ENCODE results near the gene TPP2. TPM values are rescaled to one million over a fixed set of nuclear protein-coding genes. Genes with fewer than 3 reads are reported as not detected.
A peak's percentile ranks its signal among the peaks of the same experiment; 100 is the strongest.

TPP2 gene
- total RNA-seq, 1 donor from 2014 or later, result 24.1 TPM

DNA sequence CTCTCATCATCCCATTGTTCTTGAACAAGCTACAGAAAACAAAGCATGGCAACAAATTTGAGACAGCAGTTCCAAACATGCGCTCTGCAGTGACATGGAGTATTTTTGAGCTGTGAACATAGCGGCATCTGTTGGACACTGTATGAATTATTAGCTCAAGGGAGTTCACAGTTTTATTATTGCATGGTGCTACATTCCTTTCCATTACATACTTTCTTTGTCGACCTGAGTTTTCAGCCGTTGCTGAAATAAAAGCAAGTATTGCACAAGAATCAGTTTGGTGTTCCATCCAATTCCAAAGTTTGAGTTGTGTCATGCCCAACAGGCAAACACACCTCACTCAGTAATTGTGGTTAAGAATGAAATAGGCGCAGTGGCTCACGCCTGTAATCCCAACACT lies 128.1 kb downstream of the TPP2 start:
- peak; percentile 60 for DNase-seq (ENCODE audit: low spot score)

DNA sequence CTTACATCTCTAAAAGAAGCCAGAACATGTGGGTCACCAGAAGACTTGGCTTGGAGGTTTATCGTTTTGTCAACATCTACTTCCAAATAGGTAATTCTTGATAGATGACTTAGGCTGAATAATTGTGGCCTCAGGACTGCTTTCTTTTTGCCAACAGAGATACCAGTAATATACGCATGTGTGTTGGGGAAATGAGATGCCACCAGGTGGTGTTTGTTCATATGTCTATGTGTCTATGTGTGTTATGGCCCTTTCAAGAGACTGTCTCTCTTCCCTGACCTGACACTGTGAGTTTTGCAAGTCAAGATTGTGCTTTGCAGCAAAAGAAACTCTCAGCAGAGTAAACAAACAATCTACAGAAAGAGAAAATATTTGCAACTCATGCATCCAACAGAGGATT lies 129.6 kb downstream of the TPP2 start:
- DNase-seq (ENCODE audit: low spot score), result no peak

Other genes starting within 250 kb of the TPP2 start
- 3.1 TPM for gene FGF14, start 194.9 kb upstream of the TPP2 start, total RNA-seq (ENCODE audit: insufficient read depth, low replicate concordance)
- gene METTL21C, start 98.1 kb downstream of the TPP2 start, total RNA-seq (ENCODE audit: insufficient read depth, low replicate concordance), result 1.9 TPM
- gene TEX30, start 176.8 kb downstream of the TPP2 start, total RNA-seq (ENCODE audit: insufficient read depth, low replicate concordance), result 10.1 TPM
- 86.9 TPM for gene POGLUT2, start 202.0 kb downstream of the TPP2 start, total RNA-seq (ENCODE audit: insufficient read depth, low replicate concordance)
- 30.1 TPM for gene BIVM, start 202.1 kb downstream of the TPP2 start, total RNA-seq (ENCODE audit: insufficient read depth, low replicate concordance)
- gene ERCC5, start 249.0 kb downstream of the TPP2 start, total RNA-seq (ENCODE audit: insufficient read depth, low replicate concordance), result 63.3 TPM